Activated B cell treated with CpG ODN at 0.5 μM for 24 hours (primary cell): Measurements from ENCODE around the gene OR4D2. TPM values are rescaled to one million over a fixed set of nuclear protein-coding genes. Genes with fewer than 3 reads are reported as not detected.

Source experiments
- ATAC-seq: fragments of 200-7000 bp; cut with Tn5 transposase; one replicate; pipeline ENCODE4 v1.10.0; 2021; ENCODE audit warnings: low read depth, mild to moderate bottlenecking, moderate library complexity
- CTCF ChIA-PET: fragments of 350-600 bp; sonication (Branson Sonifier 250); formaldehyde crosslinking; loops from one replicate; lab custom pipeline; 2021; ENCODE audit warnings: antibody characterized with exemption; lab: Charles Lee
- POLR2A ChIA-PET: fragments of 350-600 bp; sonication (Branson Sonifier 250); formaldehyde crosslinking; loops from one replicate; lab custom pipeline; 2021; ENCODE audit warnings: antibody characterized with exemption; lab: Charles Lee
- DNase-seq: peaks from one replicate; pipeline ENCODE4 v3.0.0; 2022
- H3K27ac Mint-ChIP-seq: one replicate; pipeline ENCODE4 v1.8.0; 2020; ENCODE audit warnings: mixed read lengths
- H3K27me3 Mint-ChIP-seq: one replicate; pipeline ENCODE4 v1.8.0; 2021; ENCODE audit warnings: mixed read lengths
- H3K36me3 Mint-ChIP-seq: one replicate; pipeline ENCODE4 v1.8.0; 2021; ENCODE audit warnings: low read depth, mixed read lengths
- H3K4me1 Mint-ChIP-seq: one replicate; pipeline ENCODE4 v1.8.0; 2021; ENCODE audit warnings: mixed read lengths
- H3K4me3 Mint-ChIP-seq: one replicate; pipeline ENCODE4 v1.8.0; 2020; ENCODE audit warnings: mild to moderate bottlenecking, mixed read lengths
- H3K9me3 Mint-ChIP-seq: one replicate; pipeline ENCODE4 v1.8.0; 2020; ENCODE audit warnings: mixed read lengths
- CTCF ChIP-seq: fragments of 200-600 bp; IDR thresholded peaks from one replicate; pipeline ENCODE4 v1.8.0; 2022; ENCODE audit warnings: antibody characterized with exemption, mild to moderate bottlenecking
- intact Hi-C: fragments of 100-400 bp; cut with micrococcal nuclease; formaldehyde crosslinking; loops from one replicate; pipeline ENCODE4 v1.15.1; 2024
- total RNA-seq: library from RNA; stranded (reverse); gene quantifications from 2 replicates; pipeline ENCODE4 v1.2.3, GENCODE V29; 2022

The OR4D2 gene
- not detected in 2 replicates for total RNA-seq

- Mint-ChIP-seq H3K27ac (no peak within 1 kb of the TSS), H3K36me3 (no peaks in the 10 kb centered on the region), H3K9me3 (no peaks in the 10 kb centered on the region), H3K27me3 (peaks cover 49% of the 10 kb centered on the region), H3K4me3 (no peak within 1 kb of the TSS), H3K4me1 (no peaks in the 10 kb centered on the region)
- POLR2A ChIA-PET = no interaction called here
- TF ChIP-seq CTCF = no peak
- DNase-seq (no peak), ATAC-seq (no peak)
- intact Hi-C loops = no loop called here
- CTCF ChIA-PET = interaction anchor here (0.8 kb wide), 1 partner anchor 1603 kb away, joined by 3 read pairs; no protein-coding TSS in a partner anchor
Observed at GRCh38 chr17:58166682-58167081, at the start of gene OR4D2. Gene OR4D2, plus strand, starts transcription at chr17:58166982. Its CDS starts 2,674 bp downstream, at chr17:58169656.

- ATAC-seq = no peak
- intact Hi-C loops = no loop called here
- CTCF ChIA-PET = no interaction called here
- TF ChIP-seq CTCF = no peak
- no peaks in the 10 kb centered on the region for H3K9me3 Mint-ChIP-seq
- DNase-seq = no peak
- POLR2A ChIA-PET = no interaction called here
- no peak overlapping the region for H3K4me3 Mint-ChIP-seq
- H3K27ac Mint-ChIP-seq = no peak overlapping the region
- H3K4me1 Mint-ChIP-seq = no peaks in the 10 kb centered on the region
- H3K27me3 Mint-ChIP-seq = peaks cover 31% of the 10 kb centered on the region
- no peaks in the 10 kb centered on the region for H3K36me3 Mint-ChIP-seq
Observed at GRCh38 chr17:58117382-58117781, 49.4 kb upstream of the OR4D2 start.

- H3K27ac Mint-ChIP-seq = no peak overlapping the region
- no peaks in the 10 kb centered on the region for H3K9me3 Mint-ChIP-seq
- no peak for DNase-seq
- no peaks in the 10 kb centered on the region for H3K36me3 Mint-ChIP-seq
- no peaks in the 10 kb centered on the region for H3K4me1 Mint-ChIP-seq
- CTCF ChIA-PET = no interaction called here
- no peak for TF ChIP-seq CTCF
- H3K27me3 Mint-ChIP-seq = peaks cover 33% of the 10 kb centered on the region
- POLR2A ChIA-PET = no interaction called here
- no peak for ATAC-seq
- no peak overlapping the region for H3K4me3 Mint-ChIP-seq
- intact Hi-C loops = no loop called here
Observed at GRCh38 chr17:58119491-58119890, 47.3 kb upstream of the OR4D2 start.

GRCh38 chr17:58120195-58120822 is 46.5 kb upstream of the OR4D2 start:
- peaks cover 29% of the 10 kb centered on the region for H3K27me3 Mint-ChIP-seq
- no peaks in the 10 kb centered on the region for H3K4me1 Mint-ChIP-seq
- POLR2A ChIA-PET = no interaction called here
- H3K4me3 Mint-ChIP-seq = no peak overlapping the region
- DNase-seq = no peak
- no peaks in the 10 kb centered on the region for H3K36me3 Mint-ChIP-seq
- intact Hi-C loops = no loop called here
- no peaks in the 10 kb centered on the region for H3K9me3 Mint-ChIP-seq
- H3K27ac Mint-ChIP-seq = no peak overlapping the region
- CTCF ChIA-PET = no interaction called here
- no peak for ATAC-seq
- no peak for TF ChIP-seq CTCF

- no peak for DNase-seq
- intact Hi-C loops = no loop called here
- ChIA-PET POLR2A (interaction anchor here (0.7 kb wide), 1 partner anchor 223 kb away, joined by 4 read pairs; no protein-coding TSS in a partner anchor), CTCF (interaction anchor here (1.1 to 1.4 kb wide), 2 partner anchors 51 to 374 kb away, joined by 3 read pairs; no protein-coding TSS in a partner anchor)
- Mint-ChIP-seq H3K27me3 (peaks cover 30% of the 10 kb centered on the region), H3K9me3 (no peaks in the 10 kb centered on the region), H3K27ac (no peak overlapping the region), H3K4me1 (no peaks in the 10 kb centered on the region), H3K4me3 (no peak overlapping the region), H3K36me3 (no peaks in the 10 kb centered on the region)
- no peak for TF ChIP-seq CTCF
- ATAC-seq = no peak
Observed at GRCh38 chr17:58121925-58122324, 44.9 kb upstream of the OR4D2 start.
